ENCODE measurements around the gene SNRK. TPM values are rescaled to one million over a fixed set of nuclear protein-coding genes. Genes with fewer than 3 reads are reported as not detected.

SNRK gene
- total RNA-seq, 2 experiments from 2014 or later, result 25.2 to 25.6 TPM

- POLR2A ChIA-PET, result no interaction called here
- CTCF ChIA-PET, result interaction anchor here (1.6 kb wide), 1 partner anchor 12 kb away, joined by 6 read pairs; no protein-coding TSS in a partner anchor
Measured at GRCh38 chr3:43390255-43390588, 103.9 kb downstream of the SNRK start.

- CTCF ChIA-PET, result no interaction called here
- POLR2A ChIA-PET, result no interaction called here
Measured at GRCh38 chr3:43391621-43392020, 105.3 kb downstream of the SNRK start.

GRCh38 chr3:43394041-43394554, 107.8 kb downstream of the SNRK start:
- POLR2A ChIA-PET, result no interaction called here
- CTCF ChIA-PET, result no interaction called here

GRCh38 chr3:43399034-43399433, 112.7 kb downstream of the SNRK start:
- ChIA-PET POLR2A (no interaction called here), CTCF (no interaction called here)

- POLR2A ChIA-PET, result no interaction called here
- CTCF ChIA-PET, result no interaction called here
Measured at GRCh38 chr3:43400167-43400566, 113.8 kb downstream of the SNRK start.

Other genes starting within 250 kb of the SNRK start
- 10 to 100 TPM; 12.4 to 12.8 TPM for gene POMGNT2, start 180.5 kb upstream of the SNRK start, total RNA-seq

Data from activated CD8-positive, alpha-beta memory T cell treated with anti-CD3 and anti-CD28 coated beads for 36 hours (primary cell).